PC-9 (cell line): ENCODE results near the gene MESP2. TPM values are rescaled to one million over a fixed set of nuclear protein-coding genes. Genes with fewer than 3 reads are reported as not detected.

ENCODE experiments used
- BruUV-seq: library from RNA; stranded (reverse); fragments of 400-500 nt; replicated peaks from 2 replicates; lab custom pipeline; 2021; lab: Mats Ljungman, UMichigan
- CTCF ChIA-PET: fragments of 300-600 bp; sonication (Branson Sonifier 250); formaldehyde crosslinking; loops from one replicate; lab custom pipeline; 2022; ENCODE audit warnings: antibody characterized with exemption; lab: Charles Lee
- POLR2A ChIA-PET: fragments of 300-600 bp; sonication (Branson Sonifier 250); formaldehyde crosslinking; loops from one replicate; lab custom pipeline; 2022; ENCODE audit warnings: antibody characterized with exemption; ENCODE audit not compliant: unreplicated experiment; lab: Charles Lee
- DNase-seq, 2 experiments: peaks; one replicate each; pipeline versions ENCODE4 v3.0.0 to v3.0.0-alpha.2; 2015 to 2022; ENCODE audit warnings: mixed read lengths in 1 of 2
- H2AFZ ChIP-seq: fragments of 200-600 bp; sonication (generic); 2 replicates; pipeline ENCODE4 v1.8.1; 2017; ENCODE audit warnings: antibody characterized with exemption
- H3F3A ChIP-seq: fragments of 200-600 bp; sonication (generic); 2 replicates; pipeline ENCODE4 v1.8.1; 2017; ENCODE audit warnings: antibody characterized with exemption, mild to moderate bottlenecking, low read depth; ENCODE audit not compliant: insufficient read depth
- H3K27ac ChIP-seq: fragments of 200-600 bp; sonication (generic); 2 replicates; pipeline ENCODE4 v1.6.1; 2016; ENCODE audit warnings: mixed run types
- H3K27me3 ChIP-seq: fragments of 200-600 bp; sonication (generic); 2 replicates; pipeline ENCODE4 v1.6.1; 2016; ENCODE audit warnings: low read depth, mixed run types; ENCODE audit not compliant: insufficient read depth
- H3K36me3 ChIP-seq: fragments of 200-600 bp; sonication (generic); 2 replicates; pipeline ENCODE4 v1.6.1; 2016; ENCODE audit warnings: low read depth, mixed run types
- H3K4me1 ChIP-seq: fragments of 200-600 bp; sonication (generic); replicated peaks from 2 replicates; pipeline ENCODE4 v1.6.1; 2016; ENCODE audit warnings: mixed run types; ENCODE audit not compliant: insufficient read depth
- H3K4me2 ChIP-seq: fragments of 200-600 bp; sonication (generic); 2 replicates; pipeline ENCODE4 v1.6.1; 2017; ENCODE audit warnings: mixed run types
- H3K4me3 ChIP-seq: fragments of 200-600 bp; sonication (generic); 2 replicates; pipeline ENCODE4 v1.6.1; 2016; ENCODE audit warnings: mixed run types
- H3K79me2 ChIP-seq: fragments of 200-600 bp; sonication (generic); 2 replicates; pipeline ENCODE4 v1.6.1; 2017; ENCODE audit warnings: low read depth, mixed run types
- H3K9me2 ChIP-seq: fragments of 200-600 bp; sonication (generic); 2 replicates; pipeline ENCODE4 v1.8.1; 2017; ENCODE audit warnings: mild to moderate bottlenecking; ENCODE audit not compliant: insufficient read depth
- H3K9me3 ChIP-seq: fragments of 200-600 bp; sonication (generic); 2 replicates; pipeline ENCODE4 v1.8.1; 2016; ENCODE audit warnings: low read depth; ENCODE audit not compliant: insufficient read depth
- H4K20me1 ChIP-seq: fragments of 200-600 bp; sonication (generic); 2 replicates; pipeline ENCODE4 v1.8.1; 2017; ENCODE audit not compliant: insufficient read depth
- CTCF ChIP-seq: fragments of 200-600 bp; sonication (generic); conservative IDR thresholded peaks from 2 replicates; pipeline ENCODE4 v1.6.1; 2017; ENCODE audit warnings: mixed run types, antibody characterized with exemption, mild to moderate bottlenecking, moderate library complexity
- EZH2 ChIP-seq: fragments of 200-600 bp; sonication (generic); IDR thresholded peaks from 2 replicates; pipeline ENCODE4 v1.8.0; 2017; ENCODE audit warnings: antibody characterized with exemption, low read depth
- intact Hi-C: fragments of 100-400 bp; cut with micrococcal nuclease; formaldehyde crosslinking; loops from one replicate; pipeline ENCODE4 v1.10.0; 2022; ENCODE audit not compliant: unreplicated experiment
- total RNA-seq: library from RNA; stranded (reverse); gene quantifications from 2 replicates; pipeline ENCODE4 v1.2.3, GENCODE V29; 2021

MESP2 gene
- total RNA-seq, 1 experiment from 2014 or later, result 1.3 TPM

- Histone ChIP-seq H3K27ac (no peak overlapping the region), H3K27me3 (no peaks in the 10 kb centered on the region), H4K20me1 (no peaks in the 10 kb centered on the region), H2AFZ (no peak overlapping the region), H3K4me2 (no peak overlapping the region), H3K9me3 (no peaks in the 10 kb centered on the region), H3K4me3 (no peak overlapping the region), H3K79me2 (no peaks in the 10 kb centered on the region), H3K36me3 (no peaks in the 10 kb centered on the region), H3F3A (peaks cover 64% of the 10 kb centered on the region), H3K9me2 (no peaks in the 10 kb centered on the region), H3K4me1 (peaks cover 76% of the 10 kb centered on the region)
- intact Hi-C loops, result no loop called here
- CTCF ChIA-PET, result no interaction called here
- BruUV-seq, result no TSS peak
- no peak for DNase-seq
- POLR2A ChIA-PET, result no interaction called here
- TF ChIP-seq CTCF (no peak), EZH2 (no peak)
Observed at GRCh38 chr15:89758283-89758682, 17.8 kb upstream of the MESP2 start.

GRCh38 chr15:89758981-89759380, 17.2 kb upstream of the MESP2 start:
- Histone ChIP-seq H3K4me1 (peaks cover 76% of the 10 kb centered on the region), H3K79me2 (no peaks in the 10 kb centered on the region), H3K27ac (no peak overlapping the region), H3K4me3 (no peak overlapping the region), H3F3A (peaks cover 57% of the 10 kb centered on the region), H3K9me2 (peaks cover 4% of the 10 kb centered on the region; the same call in 1 of the 2 replicates), H2AFZ (no peak overlapping the region), H3K9me3 (no peaks in the 10 kb centered on the region), H4K20me1 (no peaks in the 10 kb centered on the region), H3K36me3 (no peaks in the 10 kb centered on the region), H3K27me3 (no peaks in the 10 kb centered on the region), H3K4me2 (no peak overlapping the region)
- ChIA-PET POLR2A (interaction anchor here (0.5 kb wide), 1 partner anchor 28 kb away, joined by 28 read pairs; no protein-coding TSS in a partner anchor), CTCF (interaction anchor here (0.6 kb wide), 1 partner anchor 186 kb away, joined by 4 read pairs; no protein-coding TSS in a partner anchor)
- no TSS peak for BruUV-seq
- no peak for DNase-seq
- no peak for TF ChIP-seq CTCF
- no peak for TF ChIP-seq EZH2
- intact Hi-C loops, result no loop called here

- no peak for DNase-seq
- peaks cover 4% of the 10 kb centered on the region; the same call in 1 of the 2 replicates for H3K9me2 ChIP-seq
- H4K20me1 ChIP-seq, result no peaks in the 10 kb centered on the region
- no peaks in the 10 kb centered on the region for H3K9me3 ChIP-seq
- no peak overlapping the region for H2AFZ ChIP-seq
- ChIA-PET CTCF (interaction anchor here (0.6 to 2.5 kb wide), 2 partner anchors 32 to 116 kb away, joined by 3 to 45 read pairs; no protein-coding TSS in a partner anchor), POLR2A (no interaction called here)
- no peaks in the 10 kb centered on the region for H3K79me2 ChIP-seq
- H3K36me3 ChIP-seq, result no peaks in the 10 kb centered on the region
- no TSS peak for BruUV-seq
- intact Hi-C loops, result loop anchor here (2.0 to 5.0 kb wide), 3 partner anchors 37 to 115 kb away; no protein-coding TSS in a partner anchor
- no peak overlapping the region for H3K4me3 ChIP-seq
- peaks cover 67% of the 10 kb centered on the region for H3K4me1 ChIP-seq
- peaks cover 52% of the 10 kb centered on the region for H3F3A ChIP-seq
- TF ChIP-seq EZH2 (no peak), CTCF (no peak)
- no peaks in the 10 kb centered on the region for H3K27me3 ChIP-seq
- H3K4me2 ChIP-seq, result no peak overlapping the region
- H3K27ac ChIP-seq, result peak overlapping the region; percentile 98
Observed at GRCh38 chr15:89759835-89760234, 16.3 kb upstream of the MESP2 start.
